ENCODE measurements around the gene PDGFRA. TPM values are rescaled to one million over a fixed set of nuclear protein-coding genes. Genes with fewer than 3 reads are reported as not detected.

The PDGFRA gene
- polyA plus RNA-seq, 1 donor from 2014 or later: 0.43 TPM

GRCh38 chr4:54237770-54238169, 8.7 kb downstream of the PDGFRA start:
- no peaks in the 10 kb centered on the region for H3K79me2 ChIP-seq (replicated peaks; ENCODE audit: insufficient read depth, low read length)

GRCh38 chr4:54238389-54238788, 9.3 kb downstream of the PDGFRA start:
- no peak overlapping the region for H2AFZ ChIP-seq (ENCODE audit: low read depth, low read length)
- H3K79me2 ChIP-seq (replicated peaks; ENCODE audit: insufficient read depth, low read length): no peaks in the 10 kb centered on the region
- no peaks in the 10 kb centered on the region for H3F3A ChIP-seq (ENCODE audit: insufficient read depth, low read length, poor library complexity, severe bottlenecking)
- H4K20me1 ChIP-seq (ENCODE audit: insufficient read depth): no peaks in the 10 kb centered on the region
- no peak overlapping the region for H3K4me3 ChIP-seq (ENCODE audit: low read length)
- H3K36me3 ChIP-seq (ENCODE audit: insufficient read depth, low read length): no peaks in the 10 kb centered on the region
- peaks cover 8% of the 10 kb centered on the region for H3K27me3 ChIP-seq (ENCODE audit: insufficient read depth, low read depth, low read length)
- H3K9me3 ChIP-seq (ENCODE audit: low read length): peaks cover 9% of the 10 kb centered on the region
- no peak overlapping the region for H3K9ac ChIP-seq (ENCODE audit: low read length)
- H3K27ac ChIP-seq (ENCODE audit: low read length): no peak overlapping the region
- no peaks in the 10 kb centered on the region for H3K9me2 ChIP-seq (ENCODE audit: insufficient read depth, low read length)
- no peak overlapping the region for H3K4me2 ChIP-seq (ENCODE audit: low read length)
- TF ChIP-seq CTCF (IDR thresholded peaks at IDR 0.05; ENCODE audit: poor library complexity, severe bottlenecking) (no peak), POLR2AphosphoS5 (IDR thresholded peaks at IDR 0.05) (no peak), RAD21 (conservative IDR thresholded peaks at IDR 0.05) (no peak), EP300 (conservative IDR thresholded peaks at IDR 0.05; ENCODE audit: poor library complexity, severe bottlenecking) (no peak), TAF1 (IDR thresholded peaks at IDR 0.05; ENCODE audit: low read depth) (no peak), MXI1 (conservative IDR thresholded peaks at IDR 0.05; ENCODE audit: poor library complexity, severe bottlenecking) (no peak), EZH2 (IDR thresholded peaks at IDR 0.05; ENCODE audit: borderline replicate concordance, insufficient read depth, low read length, poor library complexity, severe bottlenecking) (no peak)

More at GRCh38 chr4:54237770-54238169, 8.7 kb downstream of the PDGFRA start:
- Histone ChIP-seq H3K27ac (ENCODE audit: low read length) (no peak overlapping the region), H3K9ac (ENCODE audit: low read length) (no peak overlapping the region), H3K4me3 (ENCODE audit: low read length) (no peak overlapping the region), H2AFZ (ENCODE audit: low read depth, low read length) (no peak overlapping the region), H3K9me3 (ENCODE audit: low read length) (peaks cover 6% of the 10 kb centered on the region), H3K4me2 (ENCODE audit: low read length) (no peak overlapping the region), H3F3A (ENCODE audit: insufficient read depth, low read length, poor library complexity, severe bottlenecking) (no peaks in the 10 kb centered on the region), H3K9me2 (ENCODE audit: insufficient read depth, low read length) (no peaks in the 10 kb centered on the region), H3K27me3 (ENCODE audit: insufficient read depth, low read depth, low read length) (peaks cover 9% of the 10 kb centered on the region), H3K36me3 (ENCODE audit: insufficient read depth, low read length) (no peaks in the 10 kb centered on the region), H4K20me1 (ENCODE audit: insufficient read depth) (no peaks in the 10 kb centered on the region)
- no peak for TF ChIP-seq SMC3 (conservative IDR thresholded peaks at IDR 0.05; ENCODE audit: poor library complexity)
- no peak for TF ChIP-seq EZH2 (IDR thresholded peaks at IDR 0.05; ENCODE audit: borderline replicate concordance, insufficient read depth, low read length, poor library complexity, severe bottlenecking)
- no peak for TF ChIP-seq CTCF (IDR thresholded peaks at IDR 0.05; ENCODE audit: poor library complexity, severe bottlenecking)
- no peak for TF ChIP-seq REST (IDR thresholded peaks at IDR 0.05; ENCODE audit: borderline replicate concordance)
- no peak for TF ChIP-seq MXI1 (conservative IDR thresholded peaks at IDR 0.05; ENCODE audit: poor library complexity, severe bottlenecking)
- TF ChIP-seq EP300 (conservative IDR thresholded peaks at IDR 0.05; ENCODE audit: poor library complexity, severe bottlenecking): no peak
- TF ChIP-seq POLR2AphosphoS5 (IDR thresholded peaks at IDR 0.05): no peak
- TF ChIP-seq TAF1 (IDR thresholded peaks at IDR 0.05; ENCODE audit: low read depth): no peak
- TF ChIP-seq RAD21 (conservative IDR thresholded peaks at IDR 0.05): no peak

Data from neural cell (in vitro differentiated cells).